Omental fat pad (tissue), 4 donors: Measurements from ENCODE around the gene N4BP2. TPM values are rescaled to one million over a fixed set of nuclear protein-coding genes. Genes with fewer than 3 reads are reported as not detected.

Experiments
- ATAC-seq: fragments of 150-250 bp; one replicate; pipeline ENCODE4 v1.9.1; 2016; ENCODE audit warnings: mild to moderate bottlenecking, moderate library complexity; ENCODE audit not compliant: low FRiP score
- DNase-seq: peaks from one replicate; pipeline ENCODE4 v3.0.0-alpha.2; 2019; ENCODE audit warnings: low spot score
- total RNA-seq, 4 donors: library from RNA; depleted of rRNA; stranded (reverse); fragments of >200 nt; gene quantifications; one replicate each; pipeline ENCODE4 v1.1.0, GENCODE V29; 2016
- TF ChIP-seq, protein P1 (sequence below), 3 donors: fragments of 450-650 bp; IDR thresholded peaks; one replicate each; pipeline ENCODE4 v1.5.1; 2016 to 2017; ENCODE audit warnings: antibody characterized with exemption in 3 of 3, mild to moderate bottlenecking in 3 of 3, moderate library complexity in 2 of 3

N4BP2 gene
- total RNA-seq, 4 donors from 2014 or later, result 6.5 to 9.2 (median 9.0) TPM

DNA sequence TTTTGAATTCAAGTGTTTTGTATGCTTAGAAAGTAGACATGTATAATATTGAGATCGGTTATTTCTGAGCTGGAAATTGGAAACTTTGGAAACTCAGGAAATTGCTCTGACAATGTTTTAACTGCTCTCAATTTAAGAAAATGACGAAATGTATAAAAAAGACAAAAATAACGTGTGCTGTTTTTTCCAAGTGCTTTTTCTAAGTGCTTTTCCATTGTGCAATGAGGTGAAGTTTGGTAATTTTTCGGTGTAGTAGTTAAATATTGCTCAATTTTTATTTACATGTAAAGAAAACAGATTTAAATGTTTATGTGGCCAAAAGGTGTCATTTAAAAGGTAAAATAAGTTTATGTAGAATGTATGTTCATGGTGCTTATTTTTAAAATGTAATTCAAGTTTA, 100.8 kb downstream of the N4BP2 start:
- no peak for ATAC-seq
- DNase-seq, result no peak
- TF ChIP-seq, protein P1, sequence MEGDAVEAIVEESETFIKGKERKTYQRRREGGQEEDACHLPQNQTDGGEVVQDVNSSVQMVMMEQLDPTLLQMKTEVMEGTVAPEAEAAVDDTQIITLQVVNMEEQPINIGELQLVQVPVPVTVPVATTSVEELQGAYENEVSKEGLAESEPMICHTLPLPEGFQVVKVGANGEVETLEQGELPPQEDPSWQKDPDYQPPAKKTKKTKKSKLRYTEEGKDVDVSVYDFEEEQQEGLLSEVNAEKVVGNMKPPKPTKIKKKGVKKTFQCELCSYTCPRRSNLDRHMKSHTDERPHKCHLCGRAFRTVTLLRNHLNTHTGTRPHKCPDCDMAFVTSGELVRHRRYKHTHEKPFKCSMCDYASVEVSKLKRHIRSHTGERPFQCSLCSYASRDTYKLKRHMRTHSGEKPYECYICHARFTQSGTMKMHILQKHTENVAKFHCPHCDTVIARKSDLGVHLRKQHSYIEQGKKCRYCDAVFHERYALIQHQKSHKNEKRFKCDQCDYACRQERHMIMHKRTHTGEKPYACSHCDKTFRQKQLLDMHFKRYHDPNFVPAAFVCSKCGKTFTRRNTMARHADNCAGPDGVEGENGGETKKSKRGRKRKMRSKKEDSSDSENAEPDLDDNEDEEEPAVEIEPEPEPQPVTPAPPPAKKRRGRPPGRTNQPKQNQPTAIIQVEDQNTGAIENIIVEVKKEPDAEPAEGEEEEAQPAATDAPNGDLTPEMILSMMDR (IDR thresholded peaks at IDR 0.05), result no peak

DNA sequence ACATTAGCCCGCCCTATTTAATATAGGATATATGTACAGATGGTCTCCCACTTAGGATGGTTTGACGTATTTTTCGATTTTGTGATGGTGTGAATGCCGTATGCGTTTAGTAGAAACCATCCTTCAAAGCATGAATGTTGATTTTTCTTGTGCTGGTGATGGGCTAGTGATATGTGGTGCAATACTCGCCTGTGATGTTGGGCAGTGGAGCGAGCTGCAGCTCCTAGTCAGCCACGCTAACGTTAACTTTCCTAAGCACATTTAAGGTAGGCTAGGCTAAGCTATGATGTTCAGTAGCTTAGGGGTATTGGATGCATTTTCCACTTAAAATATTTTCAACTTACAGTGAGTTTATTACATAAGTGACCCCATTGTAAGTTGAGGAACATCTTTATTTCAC, 103.6 kb downstream of the N4BP2 start:
- ATAC-seq, result no peak
- TF ChIP-seq, protein P1 (IDR thresholded peaks at IDR 0.05), result no peak
- no peak for DNase-seq

DNA sequence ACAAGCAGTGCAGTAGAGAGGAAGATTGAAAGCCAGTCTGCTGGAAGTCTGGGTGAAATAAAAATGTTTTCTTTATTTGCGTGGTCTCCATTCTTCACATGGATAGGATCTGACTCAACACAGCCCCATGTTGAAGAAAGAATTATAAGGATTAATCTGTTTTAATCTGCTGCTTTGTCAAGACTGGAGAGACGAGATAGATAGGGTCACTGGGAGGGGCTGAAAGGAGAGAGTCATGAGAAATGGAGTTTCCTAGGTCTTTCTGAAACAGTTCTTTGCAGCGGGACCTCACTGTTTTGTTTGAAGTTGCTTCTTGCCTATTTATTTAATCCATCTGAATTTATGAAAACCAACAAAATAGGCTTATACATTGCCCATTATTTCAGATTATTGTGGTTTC, 107.8 kb downstream of the N4BP2 start:
- TF ChIP-seq, protein P1 (IDR thresholded peaks at IDR 0.05), result no peak
- DNase-seq (no peak), ATAC-seq (no peak)

DNA sequence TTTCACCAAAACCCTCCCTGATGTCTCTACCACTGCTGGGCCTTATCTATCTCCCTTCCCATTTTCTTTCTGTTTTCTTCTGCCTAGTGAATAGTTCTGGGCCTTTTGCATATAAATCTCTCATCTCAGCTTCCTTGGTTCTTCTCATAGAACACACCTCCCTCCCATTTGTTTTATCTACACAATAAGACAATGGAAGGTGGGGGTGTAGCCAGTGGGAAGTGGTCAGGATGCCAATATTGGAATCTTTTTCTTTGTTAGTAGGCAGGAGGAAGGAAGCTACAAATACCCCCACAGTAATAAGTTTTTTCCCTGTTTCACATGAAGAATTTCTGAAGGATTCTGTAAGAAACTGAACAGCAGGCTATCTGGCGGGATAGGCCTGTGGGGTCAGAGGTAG, 109.3 kb downstream of the N4BP2 start:
- TF ChIP-seq, protein P1 (IDR thresholded peaks at IDR 0.05), result no peak
- DNase-seq, result no peak
- no peak for ATAC-seq

DNA sequence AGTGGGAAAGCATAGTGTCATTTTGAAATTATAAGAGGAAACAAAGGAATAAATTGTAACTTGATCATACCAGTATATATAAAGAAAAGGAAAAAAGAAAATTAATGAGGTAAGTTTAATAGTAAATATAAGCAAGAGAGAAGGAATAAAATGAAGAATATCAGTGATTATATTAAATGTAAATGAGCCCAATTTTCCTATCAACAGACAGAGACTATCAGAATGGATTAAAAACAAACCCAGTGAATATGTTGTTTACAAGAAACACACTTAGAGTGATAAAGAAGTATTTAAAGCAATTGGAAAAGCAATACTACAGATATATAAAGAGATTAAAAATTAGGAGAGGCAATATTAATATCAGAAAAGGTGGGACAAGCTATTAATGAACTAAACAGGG, 111.4 kb downstream of the N4BP2 start:
- ATAC-seq, result no peak
- no peak for DNase-seq
- TF ChIP-seq, protein P1 (IDR thresholded peaks at IDR 0.05), result no peak

DNA sequence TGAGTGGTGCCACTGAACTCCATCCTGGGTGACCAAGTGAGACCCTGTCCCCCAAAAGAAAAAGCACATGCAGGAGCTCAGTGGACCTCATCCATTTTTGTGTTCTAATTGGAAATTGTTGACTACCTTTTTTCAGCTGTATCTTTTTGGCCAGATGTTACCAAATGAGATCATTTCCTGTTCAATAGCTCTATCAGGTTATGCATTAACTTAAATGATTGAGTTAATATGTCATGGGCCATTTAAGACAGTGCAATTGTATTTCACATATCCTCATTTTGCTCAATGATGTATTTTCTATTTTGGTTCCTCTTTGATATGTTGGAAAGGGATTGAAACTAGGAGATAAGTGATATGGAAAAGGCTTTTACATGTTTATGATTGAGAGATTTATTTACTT, 113.9 kb downstream of the N4BP2 start:
- TF ChIP-seq, protein P1 (IDR thresholded peaks at IDR 0.05), result no peak
- ATAC-seq (no peak), DNase-seq (no peak)

DNA sequence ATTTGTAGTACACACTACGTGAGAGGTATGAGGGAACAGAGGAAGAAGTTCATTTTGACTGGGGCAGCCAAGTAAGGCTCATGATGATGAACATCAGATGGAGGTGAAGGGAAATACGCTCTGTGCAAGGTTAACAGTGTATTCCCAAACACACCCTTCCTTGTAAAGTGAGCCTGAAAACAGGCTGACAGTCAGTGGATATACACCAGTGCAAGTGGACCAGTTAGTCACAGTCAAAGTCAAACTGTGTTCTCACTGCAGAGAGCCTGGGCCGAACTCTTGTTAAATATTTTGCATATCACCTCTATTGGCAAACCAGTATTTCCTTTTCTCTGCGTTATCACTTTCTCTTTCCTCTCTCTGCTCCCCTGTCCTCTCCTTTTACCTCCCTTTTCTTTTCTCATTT, 116.8 kb downstream of the N4BP2 start:
- ATAC-seq (no peak), DNase-seq (no peak)
- TF ChIP-seq, protein P1 (IDR thresholded peaks at IDR 0.05), result no peak
